K562 (cell line): ENCODE data around the gene PRKCE. TPM values are rescaled to one million over a fixed set of nuclear protein-coding genes. Genes with fewer than 3 reads are reported as not detected.

Experiments used
- ATAC-seq: fragments of 200-7000 bp; cut with Tn5 transposase; 3 replicates; pipeline ENCODE4 v1.9.1; 2020; ENCODE audit warnings: moderate library complexity
- BruUV-seq: library from RNA; stranded (reverse); fragments of 400-500 nt; replicated peaks from 2 replicates; lab custom pipeline; 2021; lab: Mats Ljungman, UMichigan
- CTCF ChIA-PET: fragments of 300-600 bp; formaldehyde crosslinking; extraction: SDS; loops from one replicate; lab custom pipeline; 2021; ENCODE audit warnings: low intra/inter-chr PET ratio; lab: Yijun Ruan, JAX
- POLR2A ChIA-PET: fragments of 300-600, 350-650 bp; sonication (Branson Sonifier 250); formaldehyde crosslinking; extraction: SDS; loops from one replicate; lab custom pipeline; 2021; ENCODE audit warnings: antibody characterized with exemption, inconsistent platforms; lab: Yijun Ruan, JAX
- DNase-seq, 4 experiments: peaks; one replicate each; pipeline versions ENCODE4 v3.0.0 to v3.0.0-alpha.2; 2011 to 2018; ENCODE audit warnings: low spot score in 3 of 4, mixed read lengths in 3 of 4; ENCODE audit errors: extremely low read depth in 1 of 4
- FAIRE-seq: peaks from 2 replicates; lab custom pipeline; 2011; peaks lifted over from hg19 to GRCh38; lab: Jason Lieb, UNC
- H2AFZ ChIP-seq: 2 replicates; pipeline ENCODE4 v1.6.0; 2011; ENCODE audit warnings: low read depth, low read length, control low read depth, inconsistent platforms
- H3K27ac ChIP-seq: fragments of 200-600 bp; 3 replicates; pipeline ENCODE4 v1.8.0; 2011; ENCODE audit warnings: low read depth, mild to moderate bottlenecking, control low read depth, inconsistent platforms, low read length, moderate library complexity, mixed read lengths; ENCODE audit errors: extremely low read depth
- H3K27me3 ChIP-seq, 2 experiments: fragments of 300-600 bp in 1 of 2; 2 replicates in 1 of 2; 3 replicates in 1 of 2; pipeline versions ENCODE4 v1.6.0 to v1.8.0; 2011; ENCODE audit warnings: inconsistent platforms in 2 of 2, low read length in 2 of 2, mild to moderate bottlenecking in 1 of 2, mixed read lengths in 1 of 2, moderate library complexity in 1 of 2; ENCODE audit not compliant: control insufficient read depth in 2 of 2, insufficient read depth in 2 of 2
- H3K36me3 ChIP-seq: fragments of 300-600 bp; 3 replicates; pipeline ENCODE4 v1.8.0; 2011; ENCODE audit warnings: mild to moderate bottlenecking, low read length, inconsistent platforms; ENCODE audit not compliant: control insufficient read depth, insufficient read depth
- H3K4me1 ChIP-seq, 2 experiments: fragments of 200-600 bp in 1 of 2; replicated peaks in 1 of 2; 2 replicates in 1 of 2; 3 replicates in 1 of 2; pipeline versions ENCODE4 v1.5.1 to v1.8.0; 2011; ENCODE audit warnings: inconsistent platforms in 2 of 2, low read length in 2 of 2, mild to moderate bottlenecking in 1 of 2, mixed read lengths in 1 of 2, moderate library complexity in 1 of 2; ENCODE audit not compliant: control insufficient read depth in 2 of 2, insufficient read depth in 2 of 2
- H3K4me2 ChIP-seq: 2 replicates; pipeline ENCODE4 v1.6.1; 2011; ENCODE audit warnings: low read length, control low read depth, inconsistent platforms, mixed read lengths; ENCODE audit not compliant: insufficient read depth
- H3K4me3 ChIP-seq: fragments of 200-600 bp; sonication (generic), shearing (Covaris generic); 2 replicates; pipeline ENCODE4 v1.5.1; 2016; ENCODE audit warnings: control low read depth, inconsistent platforms
- H3K79me2 ChIP-seq: fragments of 200-600 bp; 3 replicates; pipeline ENCODE4 v1.8.0; 2011; ENCODE audit warnings: low read length, inconsistent platforms; ENCODE audit not compliant: control insufficient read depth, insufficient read depth
- H3K9ac ChIP-seq, 2 experiments: 2 replicates each; pipeline versions ENCODE4 v1.6.0 to v1.6.1; 2011; ENCODE audit warnings: low read depth in 2 of 2, low read length in 2 of 2, control low read depth in 1 of 2, inconsistent platforms in 1 of 2, mild to moderate bottlenecking in 1 of 2, mixed read lengths in 1 of 2; ENCODE audit not compliant: insufficient read depth in 1 of 2
- H3K9me1 ChIP-seq: one replicate; pipeline ENCODE4 v1.6.0; 2011; ENCODE audit warnings: inconsistent platforms, mild to moderate bottlenecking, low read length, moderate library complexity; ENCODE audit not compliant: control insufficient read depth, insufficient read depth
- H3K9me3 ChIP-seq: replicated peaks from 2 replicates; pipeline ENCODE4 v1.5.1; 2011; ENCODE audit warnings: low read depth, low read length, inconsistent platforms; ENCODE audit not compliant: control insufficient read depth, insufficient read depth
- H4K20me1 ChIP-seq: replicated peaks from 2 replicates; pipeline ENCODE4 v1.6.1; 2011; ENCODE audit warnings: low read length, inconsistent platforms, mixed read lengths; ENCODE audit not compliant: control insufficient read depth, insufficient read depth
- CHD2 ChIP-seq: IDR thresholded peaks from 2 replicates; pipeline ENCODE4 v1.6.1; 2011; ENCODE audit warnings: low read depth, low read length
- FOXP1 ChIP-seq: sonication (generic); formaldehyde crosslinking; IDR thresholded peaks from 2 replicates; pipeline ENCODE4 v1.8.0; 2022; ENCODE audit warnings: mild to moderate bottlenecking, missing genetic modification reagents
- HBP1 ChIP-seq: fragments of 450-650 bp; formaldehyde crosslinking; IDR thresholded peaks from 2 replicates; pipeline ENCODE4 v1.4.0; 2022; ENCODE audit warnings: missing genetic modification characterization
- HDAC6 ChIP-seq: IDR thresholded peaks from 2 replicates; pipeline ENCODE4 v1.6.1; 2012; ENCODE audit warnings: low read depth, mild to moderate bottlenecking, control low read depth, inconsistent platforms, low read length, moderate library complexity
- POLR2AphosphoS2 ChIP-seq: IDR thresholded peaks from 2 replicates; pipeline ENCODE4 v1.6.1; 2012; ENCODE audit warnings: low read length, improper control_type of control experiment
- SMARCA5 ChIP-seq: fragments of 450-650 bp; IDR thresholded peaks from 2 replicates; pipeline ENCODE4 v1.6.1; 2016
- TAF15 ChIP-seq: fragments of 200-400 bp; formaldehyde crosslinking; IDR thresholded peaks from 2 replicates; pipeline ENCODE4 v1.6.1; 2017; ENCODE audit warnings: mild to moderate bottlenecking, low read depth, low read length, moderate library complexity
- TRIM24 ChIP-seq, 2 experiments: fragments of 450-650 bp; IDR thresholded peaks; 2 replicates each; pipeline ENCODE4 v1.6.1; 2016
- ZNF785 ChIP-seq: fragments of 250-450 bp; sonication (Bioruptor Pico); IDR thresholded peaks from 2 replicates; pipeline ENCODE4 v1.4.0; 2020; ENCODE audit warnings: mild to moderate bottlenecking
- WGBS: fragments of 100-300 bp; shearing (Covaris generic); methylation state at CpG from one replicate; pipeline ENCODE4 v1.1.6; 2016; ENCODE audit warnings: low coverage, mixed read lengths; ENCODE audit not compliant: insufficient coverage; ENCODE audit errors: missing lambda C conversion rate; 5-methylcytosine and 5-hydroxymethylcytosine counted together
- in situ Hi-C: fragments of 300-500 bp; cut with MboI; formaldehyde crosslinking; loops from 4 replicates; pipeline ENCODE4 v1.15.0; 2018; ENCODE audit warnings: inconsistent platforms, mixed read lengths
- intact Hi-C: fragments of 100-400 bp; cut with micrococcal nuclease; formaldehyde crosslinking; loops from 2 replicates; pipeline ENCODE4 v1.14.2; 2022
- polyA plus RNA-seq, 8 experiments: library from polyadenylated mRNA; depleted of rRNA in 4 of 8; stranded (reverse) in 5 of 8; unstranded in 3 of 8; fragments of >200 nt; fragmentation: Nextera tagmentation in 2 of 8; fragmentation: Illumina TruSeq in 1 of 8; extraction: Ambion mirVana in 2 of 8; extraction: Trizol in 1 of 8; gene quantifications; 2 replicates each; pipeline versions ENCODE4 v1.2.1 to v1.2.3, GENCODE V29; 2011 to 2014; ENCODE audit warnings: inconsistent platforms in 1 of 8, missing spikeins in 1 of 8
- total RNA-seq, 7 experiments: library from RNA; depleted of rRNA in 6 of 7; stranded (reverse); fragments of >200 nt in 6 of 7; fragmentation: Illumina TruSeq in 2 of 7; extraction: Trizol in 2 of 7; gene quantifications; 2 replicates each; pipeline versions ENCODE4 v1.2.1 to v1.2.3, GENCODE V29; 2011 to 2021; ENCODE audit warnings: low replicate concordance in 1 of 7
- TF ChIP-seq, protein P1 (sequence below): fragments of 450-650 bp; IDR thresholded peaks from 2 replicates; pipeline ENCODE4 v1.6.1; 2016; ENCODE audit warnings: mild to moderate bottlenecking
- TF ChIP-seq, protein P2 (sequence below), 2 experiments: fragments of 450-650 bp in 1 of 2; IDR thresholded peaks; 2 replicates each; pipeline ENCODE4 v1.6.1; 2011 to 2017; ENCODE audit warnings: low read depth in 2 of 2, antibody characterized with exemption in 1 of 2, borderline replicate concordance in 1 of 2, low read length in 1 of 2, mild to moderate bottlenecking in 1 of 2, mixed read lengths in 1 of 2; ENCODE audit not compliant: control insufficient read depth in 1 of 2
- TF ChIP-seq, protein P3 (sequence below): fragments of 250-450 bp; sonication (Bioruptor Pico); IDR thresholded peaks from 2 replicates; pipeline ENCODE4 v1.4.0; 2020; ENCODE audit warnings: mild to moderate bottlenecking, moderate library complexity, borderline replicate concordance

The PRKCE gene
- total and polyA plus RNA-seq, 9 of the 15 experiments (the other 6 are each of a cell fraction or from before 2014, with no cell fraction given) = 0.06 to 1.0 (median 0.22) TPM; not detected in 1

- in situ Hi-C loops = no loop called here
- intact Hi-C loops = no loop called here
- H3K79me2 ChIP-seq = no peaks in the 10 kb centered on the region
- no peak for TF ChIP-seq POLR2AphosphoS2
- TF ChIP-seq, protein P1, sequence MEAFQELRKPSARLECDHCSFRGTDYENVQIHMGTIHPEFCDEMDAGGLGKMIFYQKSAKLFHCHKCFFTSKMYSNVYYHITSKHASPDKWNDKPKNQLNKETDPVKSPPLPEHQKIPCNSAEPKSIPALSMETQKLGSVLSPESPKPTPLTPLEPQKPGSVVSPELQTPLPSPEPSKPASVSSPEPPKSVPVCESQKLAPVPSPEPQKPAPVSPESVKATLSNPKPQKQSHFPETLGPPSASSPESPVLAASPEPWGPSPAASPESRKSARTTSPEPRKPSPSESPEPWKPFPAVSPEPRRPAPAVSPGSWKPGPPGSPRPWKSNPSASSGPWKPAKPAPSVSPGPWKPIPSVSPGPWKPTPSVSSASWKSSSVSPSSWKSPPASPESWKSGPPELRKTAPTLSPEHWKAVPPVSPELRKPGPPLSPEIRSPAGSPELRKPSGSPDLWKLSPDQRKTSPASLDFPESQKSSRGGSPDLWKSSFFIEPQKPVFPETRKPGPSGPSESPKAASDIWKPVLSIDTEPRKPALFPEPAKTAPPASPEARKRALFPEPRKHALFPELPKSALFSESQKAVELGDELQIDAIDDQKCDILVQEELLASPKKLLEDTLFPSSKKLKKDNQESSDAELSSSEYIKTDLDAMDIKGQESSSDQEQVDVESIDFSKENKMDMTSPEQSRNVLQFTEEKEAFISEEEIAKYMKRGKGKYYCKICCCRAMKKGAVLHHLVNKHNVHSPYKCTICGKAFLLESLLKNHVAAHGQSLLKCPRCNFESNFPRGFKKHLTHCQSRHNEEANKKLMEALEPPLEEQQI = no peak
- TF ChIP-seq SMARCA5 = no peak
- no peak for TF ChIP-seq FOXP1 (CRISPR knock-in tag)
- no peak for TF ChIP-seq TRIM24 (IDR thresholded peaks at IDR 0.05)
- TF ChIP-seq, protein P2, sequence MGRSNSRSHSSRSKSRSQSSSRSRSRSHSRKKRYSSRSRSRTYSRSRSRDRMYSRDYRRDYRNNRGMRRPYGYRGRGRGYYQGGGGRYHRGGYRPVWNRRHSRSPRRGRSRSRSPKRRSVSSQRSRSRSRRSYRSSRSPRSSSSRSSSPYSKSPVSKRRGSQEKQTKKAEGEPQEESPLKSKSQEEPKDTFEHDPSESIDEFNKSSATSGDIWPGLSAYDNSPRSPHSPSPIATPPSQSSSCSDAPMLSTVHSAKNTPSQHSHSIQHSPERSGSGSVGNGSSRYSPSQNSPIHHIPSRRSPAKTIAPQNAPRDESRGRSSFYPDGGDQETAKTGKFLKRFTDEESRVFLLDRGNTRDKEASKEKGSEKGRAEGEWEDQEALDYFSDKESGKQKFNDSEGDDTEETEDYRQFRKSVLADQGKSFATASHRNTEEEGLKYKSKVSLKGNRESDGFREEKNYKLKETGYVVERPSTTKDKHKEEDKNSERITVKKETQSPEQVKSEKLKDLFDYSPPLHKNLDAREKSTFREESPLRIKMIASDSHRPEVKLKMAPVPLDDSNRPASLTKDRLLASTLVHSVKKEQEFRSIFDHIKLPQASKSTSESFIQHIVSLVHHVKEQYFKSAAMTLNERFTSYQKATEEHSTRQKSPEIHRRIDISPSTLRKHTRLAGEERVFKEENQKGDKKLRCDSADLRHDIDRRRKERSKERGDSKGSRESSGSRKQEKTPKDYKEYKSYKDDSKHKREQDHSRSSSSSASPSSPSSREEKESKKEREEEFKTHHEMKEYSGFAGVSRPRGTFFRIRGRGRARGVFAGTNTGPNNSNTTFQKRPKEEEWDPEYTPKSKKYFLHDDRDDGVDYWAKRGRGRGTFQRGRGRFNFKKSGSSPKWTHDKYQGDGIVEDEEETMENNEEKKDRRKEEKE (IDR thresholded peaks at IDR 0.05; ENCODE audit: borderline replicate concordance in 1 of 2, control insufficient read depth in 1 of 2, low read depth in 2 of 2, low read length in 1 of 2) = no peak
- TF ChIP-seq CHD2 = no peak
- TF ChIP-seq ZNF785 (CRISPR knock-in tag) = no peak
- no peak for TF ChIP-seq TAF15
- no peak for TF ChIP-seq HBP1
- TF ChIP-seq, protein P3, sequence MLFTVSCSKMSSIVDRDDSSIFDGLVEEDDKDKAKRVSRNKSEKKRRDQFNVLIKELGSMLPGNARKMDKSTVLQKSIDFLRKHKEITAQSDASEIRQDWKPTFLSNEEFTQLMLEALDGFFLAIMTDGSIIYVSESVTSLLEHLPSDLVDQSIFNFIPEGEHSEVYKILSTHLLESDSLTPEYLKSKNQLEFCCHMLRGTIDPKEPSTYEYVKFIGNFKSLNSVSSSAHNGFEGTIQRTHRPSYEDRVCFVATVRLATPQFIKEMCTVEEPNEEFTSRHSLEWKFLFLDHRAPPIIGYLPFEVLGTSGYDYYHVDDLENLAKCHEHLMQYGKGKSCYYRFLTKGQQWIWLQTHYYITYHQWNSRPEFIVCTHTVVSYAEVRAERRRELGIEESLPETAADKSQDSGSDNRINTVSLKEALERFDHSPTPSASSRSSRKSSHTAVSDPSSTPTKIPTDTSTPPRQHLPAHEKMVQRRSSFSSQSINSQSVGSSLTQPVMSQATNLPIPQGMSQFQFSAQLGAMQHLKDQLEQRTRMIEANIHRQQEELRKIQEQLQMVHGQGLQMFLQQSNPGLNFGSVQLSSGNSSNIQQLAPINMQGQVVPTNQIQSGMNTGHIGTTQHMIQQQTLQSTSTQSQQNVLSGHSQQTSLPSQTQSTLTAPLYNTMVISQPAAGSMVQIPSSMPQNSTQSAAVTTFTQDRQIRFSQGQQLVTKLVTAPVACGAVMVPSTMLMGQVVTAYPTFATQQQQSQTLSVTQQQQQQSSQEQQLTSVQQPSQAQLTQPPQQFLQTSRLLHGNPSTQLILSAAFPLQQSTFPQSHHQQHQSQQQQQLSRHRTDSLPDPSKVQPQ (CRISPR knock-in tag) = no peak
- TF ChIP-seq HDAC6 = no peak
Measured at GRCh38 chr2:46153996-46154753, 502.7 kb downstream of the PRKCE start.

More at GRCh38 chr2:46153996-46154753, 502.7 kb downstream of the PRKCE start:
- WGBS = 2% methylated on average over 14 of the region's 23 CpGs
- ATAC-seq (no peak), FAIRE-seq (no peak), DNase-seq (no peak)
- Histone ChIP-seq H3K9me1 (no peaks in the 10 kb centered on the region), H3K4me2 (no peak overlapping the region), H3K9me3 (no peaks in the 10 kb centered on the region), H3K27me3 (peaks cover 17 to 48% of the 10 kb centered on the region in 2 experiments; a peak in 4 of 5 replicates), H4K20me1 (no peaks in the 10 kb centered on the region; the same call in 1 of the 2 replicates), H3K4me3 (no peak overlapping the region), H3K27ac (no peak overlapping the region), H3K9ac (no peak overlapping the region; a peak in 1 of 4 replicates), H2AFZ (no peak overlapping the region), H3K36me3 (no peaks in the 10 kb centered on the region), H3K4me1 (no peaks in the 10 kb centered on the region)
- CTCF ChIA-PET = no interaction called here
- BruUV-seq = no TSS peak
- POLR2A ChIA-PET = interaction anchor here (0.6 to 1.8 kb wide), 3 partner anchors 10 to 155 kb away, joined by 3 to 4 read pairs (median 4); no protein-coding TSS in a partner anchor
